PC-3 (cell line): Measurements from ENCODE around the gene IL1RAP. TPM values are rescaled to one million over a fixed set of nuclear protein-coding genes. Genes with fewer than 3 reads are reported as not detected.

Experiments used
- ATAC-seq: fragments of 200-7000 bp; cut with Tn5 transposase; 2 replicates; pipeline ENCODE4 v1.9.1; 2020; ENCODE audit warnings: mild to moderate bottlenecking, moderate library complexity
- BruUV-seq: library from RNA; stranded (reverse); fragments of 400-500 nt; replicated peaks from 2 replicates; lab custom pipeline; 2021; lab: Mats Ljungman, UMichigan
- CTCF ChIA-PET: fragments of 300-600 bp; sonication (Branson Sonifier 250); formaldehyde crosslinking; loops from one replicate; lab custom pipeline; 2022; ENCODE audit warnings: antibody characterized with exemption; lab: Charles Lee
- POLR2A ChIA-PET: fragments of 300-600 bp; sonication (Branson Sonifier 250); formaldehyde crosslinking; loops from one replicate; lab custom pipeline; 2022; ENCODE audit warnings: antibody characterized with exemption; ENCODE audit not compliant: unreplicated experiment; lab: Charles Lee
- DNase-seq: peaks from one replicate; pipeline ENCODE4 v3.0.0-alpha.2; 2015
- H2AFZ ChIP-seq: fragments of 300-600 bp; sonication (generic); 2 replicates; pipeline ENCODE4 v1.6.0; 2016; ENCODE audit warnings: antibody characterized with exemption, low read length
- H3F3A ChIP-seq: fragments of 300-600 bp; sonication (generic); one replicate; pipeline ENCODE4 v1.6.0; 2017; ENCODE audit warnings: antibody characterized with exemption, low read length, control low read depth, mild to moderate bottlenecking; ENCODE audit not compliant: unreplicated experiment
- H3K27ac ChIP-seq: fragments of 300-600 bp; sonication (generic); 2 replicates; pipeline ENCODE4 v1.5.1; 2016; ENCODE audit warnings: mild to moderate bottlenecking, low read length
- H3K27me3 ChIP-seq: fragments of 300-600 bp; sonication (generic); 2 replicates; pipeline ENCODE4 v1.6.1; 2016; ENCODE audit warnings: low read length, mixed read lengths
- H3K36me3 ChIP-seq: fragments of 300-600 bp; sonication (generic); 2 replicates; pipeline ENCODE4 v1.6.1; 2016; ENCODE audit warnings: low read depth, mixed run types, low read length, mixed read lengths
- H3K4me1 ChIP-seq: fragments of 300-600 bp; sonication (generic); 2 replicates; pipeline ENCODE4 v1.5.1; 2016; ENCODE audit warnings: low read length; ENCODE audit not compliant: insufficient read depth
- H3K4me2 ChIP-seq: fragments of 300-600 bp; sonication (generic); 2 replicates; pipeline ENCODE4 v1.6.0; 2016; ENCODE audit warnings: low read length
- H3K4me3 ChIP-seq: fragments of 300-600 bp; sonication (generic); 2 replicates; pipeline ENCODE4 v1.5.1; 2016; ENCODE audit warnings: mild to moderate bottlenecking, low read length, mixed read lengths
- H3K79me2 ChIP-seq: fragments of 300-600 bp; sonication (generic); 2 replicates; pipeline ENCODE4 v1.6.1; 2017; ENCODE audit warnings: low read length, mixed read lengths
- H3K9ac ChIP-seq: fragments of 300-600 bp; sonication (generic); 2 replicates; pipeline ENCODE4 v1.6.0; 2016; ENCODE audit warnings: mild to moderate bottlenecking, low read length
- H3K9me2 ChIP-seq: fragments of 300-600 bp; sonication (generic); replicated peaks from 2 replicates; pipeline ENCODE4 v1.6.1; 2016; ENCODE audit warnings: mixed run types, low read length, mixed read lengths
- H3K9me3 ChIP-seq: fragments of 300-600 bp; sonication (generic); 2 replicates; pipeline ENCODE4 v1.6.1; 2016; ENCODE audit warnings: low read length, mixed read lengths
- H4K20me1 ChIP-seq: fragments of 300-600 bp; sonication (generic); 2 replicates; pipeline ENCODE4 v1.6.1; 2016; ENCODE audit warnings: low read length, mixed read lengths
- EZH2 ChIP-seq: fragments of 300-600 bp; sonication (generic); IDR thresholded peaks from one replicate; pipeline ENCODE4 v1.6.1; 2017; ENCODE audit warnings: antibody characterized with exemption, mild to moderate bottlenecking, low read length; ENCODE audit not compliant: unreplicated experiment
- EZH2phosphoT487 ChIP-seq: fragments of 300-600 bp; sonication (generic); IDR thresholded peaks from 2 replicates; pipeline ENCODE4 v1.6.1; 2018; ENCODE audit warnings: mild to moderate bottlenecking, antibody characterized with exemption, low read length, borderline replicate concordance
- intact Hi-C: fragments of 100-400 bp; cut with micrococcal nuclease; formaldehyde crosslinking; loops from 2 replicates; pipeline ENCODE4 v1.9.0; 2023
- total RNA-seq: library from RNA; depleted of rRNA; stranded (reverse); fragments of >200 nt; gene quantifications from 2 replicates; pipeline ENCODE4 v1.2.3, GENCODE V29; 2014
- TF ChIP-seq, protein P1 (sequence below): fragments of 300-600 bp; sonication (generic); conservative IDR thresholded peaks from 2 replicates; pipeline ENCODE4 v1.5.1; 2017; ENCODE audit warnings: antibody characterized with exemption, low read depth, mild to moderate bottlenecking, low read length

Gene IL1RAP
- total RNA-seq, 1 experiment from 2014 or later, result 5.0 TPM

DNA sequence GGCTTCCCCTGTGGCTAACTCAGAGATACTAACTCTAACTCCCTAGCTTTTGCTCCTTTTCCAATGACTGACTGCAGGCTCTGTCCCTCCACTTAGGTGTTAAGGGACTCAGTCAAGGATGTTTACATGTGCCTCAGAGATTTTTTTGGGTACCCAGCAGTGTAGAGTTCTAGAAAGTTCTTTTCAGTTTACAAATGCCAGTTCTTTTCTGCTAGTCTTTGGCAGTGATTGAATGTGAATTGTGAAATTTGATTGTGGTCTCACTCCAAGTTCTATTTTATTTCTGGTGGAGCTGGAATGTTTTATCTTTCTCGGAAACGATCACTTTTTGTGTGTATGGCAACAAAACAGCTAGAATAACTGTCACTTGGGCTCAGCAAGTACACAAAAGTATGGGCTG is 60.6 kb downstream of the IL1RAP start:
- intact Hi-C loops, result no loop called here
- Histone ChIP-seq H3F3A (no peaks in the 10 kb centered on the region), H3K9me2 (no peaks in the 10 kb centered on the region), H3K4me3 (no peak overlapping the region), H3K4me1 (no peaks in the 10 kb centered on the region), H3K27ac (no peak overlapping the region), H4K20me1 (no peaks in the 10 kb centered on the region), H3K9me3 (no peaks in the 10 kb centered on the region), H3K9ac (no peak overlapping the region), H3K27me3 (no peaks in the 10 kb centered on the region), H3K36me3 (no peaks in the 10 kb centered on the region), H2AFZ (no peak overlapping the region), H3K79me2 (no peaks in the 10 kb centered on the region), H3K4me2 (no peak overlapping the region)
- DNase-seq (no peak), ATAC-seq (no peak)
- TF ChIP-seq EZH2 (no peak), EZH2phosphoT487 (no peak)
- TF ChIP-seq, protein P1, sequence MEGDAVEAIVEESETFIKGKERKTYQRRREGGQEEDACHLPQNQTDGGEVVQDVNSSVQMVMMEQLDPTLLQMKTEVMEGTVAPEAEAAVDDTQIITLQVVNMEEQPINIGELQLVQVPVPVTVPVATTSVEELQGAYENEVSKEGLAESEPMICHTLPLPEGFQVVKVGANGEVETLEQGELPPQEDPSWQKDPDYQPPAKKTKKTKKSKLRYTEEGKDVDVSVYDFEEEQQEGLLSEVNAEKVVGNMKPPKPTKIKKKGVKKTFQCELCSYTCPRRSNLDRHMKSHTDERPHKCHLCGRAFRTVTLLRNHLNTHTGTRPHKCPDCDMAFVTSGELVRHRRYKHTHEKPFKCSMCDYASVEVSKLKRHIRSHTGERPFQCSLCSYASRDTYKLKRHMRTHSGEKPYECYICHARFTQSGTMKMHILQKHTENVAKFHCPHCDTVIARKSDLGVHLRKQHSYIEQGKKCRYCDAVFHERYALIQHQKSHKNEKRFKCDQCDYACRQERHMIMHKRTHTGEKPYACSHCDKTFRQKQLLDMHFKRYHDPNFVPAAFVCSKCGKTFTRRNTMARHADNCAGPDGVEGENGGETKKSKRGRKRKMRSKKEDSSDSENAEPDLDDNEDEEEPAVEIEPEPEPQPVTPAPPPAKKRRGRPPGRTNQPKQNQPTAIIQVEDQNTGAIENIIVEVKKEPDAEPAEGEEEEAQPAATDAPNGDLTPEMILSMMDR, result no peak
- no TSS peak for BruUV-seq
- POLR2A ChIA-PET, result no interaction called here
- CTCF ChIA-PET, result no interaction called here

DNA sequence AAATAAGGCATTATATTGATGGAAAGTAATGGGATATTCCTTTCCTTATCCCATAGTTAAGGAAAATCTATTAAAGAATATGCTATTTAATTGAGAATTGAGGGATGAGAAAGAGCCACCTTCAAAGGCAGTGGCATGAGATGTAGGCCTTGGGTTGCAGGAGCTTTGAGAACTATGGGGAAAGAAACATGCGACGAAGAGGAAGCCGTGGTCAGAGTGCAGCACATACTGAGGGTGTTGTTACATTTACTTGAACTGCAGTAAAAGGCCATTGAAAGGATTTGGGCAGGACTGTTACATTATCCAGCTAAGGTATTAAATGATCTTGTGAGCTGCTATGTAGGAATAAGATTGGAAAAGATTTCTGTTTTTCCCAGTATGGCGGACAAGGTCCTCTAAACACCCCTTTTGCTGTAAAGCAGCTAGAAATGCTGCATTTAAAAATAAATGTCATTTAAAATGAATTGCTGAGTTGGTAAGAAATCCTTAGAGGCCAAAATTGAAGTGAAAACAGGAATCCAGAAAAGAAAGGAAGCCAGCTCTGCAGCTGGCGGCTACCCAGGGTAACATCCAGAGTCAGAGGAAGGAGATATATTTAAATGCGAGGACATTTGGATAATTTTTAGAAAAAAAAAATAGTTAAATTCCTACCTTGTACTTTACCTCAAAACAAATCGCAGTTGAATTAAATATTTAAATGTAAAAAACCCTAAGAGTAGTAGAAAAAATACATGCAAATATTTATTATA is 61.7 kb downstream of the IL1RAP start:
- Histone ChIP-seq H3K9ac (no peak overlapping the region), H3K4me2 (no peak overlapping the region), H3K9me2 (no peaks in the 10 kb centered on the region), H3K79me2 (no peaks in the 10 kb centered on the region), H2AFZ (no peak overlapping the region), H3K27me3 (no peaks in the 10 kb centered on the region), H3K36me3 (no peaks in the 10 kb centered on the region), H3F3A (no peaks in the 10 kb centered on the region), H3K4me1 (no peaks in the 10 kb centered on the region), H3K4me3 (no peak overlapping the region), H3K27ac (no peak overlapping the region), H4K20me1 (no peaks in the 10 kb centered on the region), H3K9me3 (no peaks in the 10 kb centered on the region)
- intact Hi-C loops, result no loop called here
- no TSS peak for BruUV-seq
- POLR2A ChIA-PET, result no interaction called here
- DNase-seq (no peak), ATAC-seq (no peak)
- TF ChIP-seq EZH2phosphoT487, result no peak
- no peak for TF ChIP-seq EZH2
- TF ChIP-seq, protein P1, result no peak
- CTCF ChIA-PET, result no interaction called here

DNA sequence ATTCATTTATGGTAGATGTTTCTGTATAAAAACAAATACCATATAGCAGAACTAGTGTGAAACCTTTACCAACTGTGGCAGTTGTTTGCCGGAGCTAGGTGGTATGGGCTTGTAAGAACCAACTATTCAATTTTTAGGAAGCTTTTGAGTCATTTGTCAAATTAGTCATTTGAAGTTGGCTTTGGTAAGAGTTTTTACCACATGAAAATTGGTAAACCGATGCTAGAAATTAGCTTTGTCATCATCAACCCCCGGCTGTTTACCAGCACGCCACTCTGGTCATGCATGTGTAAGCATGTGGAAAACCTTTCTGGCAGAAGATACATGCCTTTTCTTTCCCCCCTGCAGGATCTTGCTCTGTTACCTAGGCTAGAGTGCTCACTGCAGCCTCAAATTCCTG is 63.3 kb downstream of the IL1RAP start:
- TF ChIP-seq, protein P1, result no peak
- TF ChIP-seq EZH2 (no peak), EZH2phosphoT487 (no peak)
- H2AFZ ChIP-seq, result no peak overlapping the region
- no peaks in the 10 kb centered on the region for H3K9me3 ChIP-seq
- DNase-seq, result no peak
- no peaks in the 10 kb centered on the region for H3K36me3 ChIP-seq
- no peaks in the 10 kb centered on the region for H3K79me2 ChIP-seq
- no peaks in the 10 kb centered on the region for H3K27me3 ChIP-seq
- no peaks in the 10 kb centered on the region for H3F3A ChIP-seq
- intact Hi-C loops, result no loop called here
- CTCF ChIA-PET, result no interaction called here
- no peak overlapping the region for H3K4me2 ChIP-seq
- ATAC-seq, result no peak
- H4K20me1 ChIP-seq, result no peaks in the 10 kb centered on the region
- H3K9me2 ChIP-seq, result no peaks in the 10 kb centered on the region
- no peak overlapping the region for H3K9ac ChIP-seq
- no peaks in the 10 kb centered on the region for H3K4me1 ChIP-seq
- BruUV-seq, result no TSS peak
- POLR2A ChIA-PET, result no interaction called here
- H3K4me3 ChIP-seq, result no peak overlapping the region
- H3K27ac ChIP-seq, result no peak overlapping the region
